HG03378 (cell line): ENCODE data around the gene TUFM.

Experiments
- ATAC-seq: cut with Tn5 transposase; IDR thresholded peaks from one replicate; pipeline ENCODE4 v1.9.1; 2021; ENCODE audit warnings: mild to moderate bottlenecking, moderate library complexity; ENCODE audit not compliant: unreplicated experiment

The TUFM gene

DNA sequence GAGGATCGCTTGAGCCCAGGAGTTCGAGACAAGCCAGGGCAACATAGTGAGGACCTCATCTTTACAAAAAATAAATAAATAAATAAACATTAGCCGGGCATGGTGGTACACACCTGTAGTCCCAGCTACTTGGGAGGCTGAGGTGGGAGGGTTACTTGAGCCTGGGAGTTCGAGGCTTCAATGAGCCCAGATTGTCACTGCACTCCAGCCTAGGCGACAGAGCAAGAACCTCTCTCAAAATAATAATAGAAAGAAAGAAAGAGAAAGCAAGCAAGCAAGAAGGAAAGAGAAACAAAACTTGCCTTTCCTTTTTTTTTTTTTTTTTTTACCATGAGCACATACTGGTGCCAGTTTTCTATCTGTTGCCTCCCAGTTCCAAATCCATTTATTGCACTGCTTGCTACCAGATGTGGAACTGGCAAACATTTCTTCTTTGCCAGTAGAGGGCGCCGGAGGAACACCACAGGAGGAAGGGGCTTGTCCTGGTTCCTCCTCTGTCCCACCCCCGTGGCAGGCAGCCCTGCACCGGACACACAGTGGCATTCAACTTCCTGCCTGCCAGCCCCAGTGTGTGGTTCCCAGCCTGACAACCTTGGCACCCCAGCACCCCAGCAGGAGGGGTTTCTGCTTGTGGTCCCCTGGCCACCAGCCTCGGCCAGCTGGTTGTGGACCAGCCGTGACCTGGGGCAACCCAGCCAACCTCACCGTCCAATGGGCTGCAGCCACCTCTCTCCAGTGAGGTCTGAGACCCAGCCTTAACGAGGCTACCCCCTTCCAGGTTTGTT, 43.7 kb downstream of the TUFM start:
- peak; percentile 69 for ATAC-seq
